Measurements from ENCODE around the gene STON2. TPM values are rescaled to one million over a fixed set of nuclear protein-coding genes. Genes with fewer than 3 reads are reported as not detected.

The STON2 gene
- total RNA-seq, 1 experiment from 2014 or later: 8.6 TPM

DNA sequence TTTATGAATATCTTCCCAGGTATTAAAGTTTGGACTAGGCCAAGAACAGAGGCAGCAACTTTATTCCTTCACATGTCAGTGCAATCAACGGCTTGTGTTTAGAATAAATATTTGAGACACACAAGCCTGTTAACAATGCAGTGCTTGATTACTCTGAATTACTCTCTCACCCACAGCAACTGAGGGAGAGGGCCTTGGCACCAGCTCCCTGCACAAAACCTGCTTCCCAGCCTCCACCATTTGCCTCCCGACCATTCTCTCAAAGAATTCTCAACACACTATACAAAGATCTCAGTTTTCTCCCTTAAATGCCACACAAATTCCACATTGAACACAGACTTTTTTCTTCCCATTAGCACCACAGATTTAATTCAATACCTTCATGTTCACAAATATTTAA, 77.0 kb downstream of the STON2 start:
- H3K27me3 ChIP-seq (replicated peaks; ENCODE audit: insufficient read depth, low read depth, low read length, poor library complexity): no peaks in the 10 kb centered on the region
- BruUV-seq (replicated peaks): no TSS peak
- H3K4me1 ChIP-seq (ENCODE audit: insufficient read depth, low read length, poor library complexity, severe bottlenecking): no peaks in the 10 kb centered on the region
- no peak for TF ChIP-seq EZH2 (IDR thresholded peaks at IDR 0.05; ENCODE audit: borderline replicate concordance, low read depth, low read length, poor library complexity, severe bottlenecking)
- ChIA-PET CTCF (no interaction called here), POLR2A (ENCODE audit: low non-redundant PET) (no interaction called here)
- no peaks in the 10 kb centered on the region for H3K9me3 ChIP-seq (ENCODE audit: low read depth, low read length, poor library complexity, severe bottlenecking)
- H3K36me3 ChIP-seq (ENCODE audit: insufficient read depth, low read length, poor library complexity, severe bottlenecking): no peaks in the 10 kb centered on the region
- H3K27ac ChIP-seq (ENCODE audit: low read depth, low read length, poor library complexity, severe bottlenecking): no peak overlapping the region
- H3K4me3 ChIP-seq (ENCODE audit: low read depth, low read length, poor library complexity, severe bottlenecking): no peak overlapping the region
- intact Hi-C loops (cut with micrococcal nuclease; ENCODE audit: unreplicated experiment): no loop called here
- DNase-seq (ENCODE audit: low spot score): no peak

DNA sequence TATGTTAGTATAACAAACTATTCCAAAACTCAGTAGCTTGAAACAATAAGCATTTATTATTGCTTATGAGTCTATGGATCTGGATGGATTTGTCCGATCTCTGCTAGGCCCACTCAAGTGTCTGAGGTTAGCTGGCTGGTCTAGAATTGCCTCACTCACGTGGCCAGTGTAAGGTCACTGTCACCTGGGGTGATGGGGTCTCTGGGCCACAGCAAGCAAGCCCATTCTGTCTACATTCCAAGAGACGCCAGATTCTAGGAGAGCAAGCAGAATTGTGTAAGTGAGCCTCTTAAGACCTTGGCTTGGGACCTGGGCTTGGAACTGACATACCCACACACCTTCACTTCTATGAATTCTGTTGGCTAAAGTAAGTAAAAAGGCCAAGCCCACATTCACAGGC, 80.2 kb downstream of the STON2 start:
- CTCF ChIA-PET: no interaction called here
- intact Hi-C loops (cut with micrococcal nuclease; ENCODE audit: unreplicated experiment): no loop called here
- Histone ChIP-seq H3K4me1 (ENCODE audit: insufficient read depth, low read length, poor library complexity, severe bottlenecking) (no peaks in the 10 kb centered on the region), H3K9me3 (ENCODE audit: low read depth, low read length, poor library complexity, severe bottlenecking) (no peaks in the 10 kb centered on the region), H3K27me3 (replicated peaks; ENCODE audit: insufficient read depth, low read depth, low read length, poor library complexity) (no peaks in the 10 kb centered on the region), H3K36me3 (ENCODE audit: insufficient read depth, low read length, poor library complexity, severe bottlenecking) (no peaks in the 10 kb centered on the region), H3K4me3 (ENCODE audit: low read depth, low read length, poor library complexity, severe bottlenecking) (no peak overlapping the region), H3K27ac (ENCODE audit: low read depth, low read length, poor library complexity, severe bottlenecking) (no peak overlapping the region)
- DNase-seq (ENCODE audit: low spot score): no peak
- TF ChIP-seq EZH2 (IDR thresholded peaks at IDR 0.05; ENCODE audit: borderline replicate concordance, low read depth, low read length, poor library complexity, severe bottlenecking): no peak
- TF ChIP-seq, protein P1, sequence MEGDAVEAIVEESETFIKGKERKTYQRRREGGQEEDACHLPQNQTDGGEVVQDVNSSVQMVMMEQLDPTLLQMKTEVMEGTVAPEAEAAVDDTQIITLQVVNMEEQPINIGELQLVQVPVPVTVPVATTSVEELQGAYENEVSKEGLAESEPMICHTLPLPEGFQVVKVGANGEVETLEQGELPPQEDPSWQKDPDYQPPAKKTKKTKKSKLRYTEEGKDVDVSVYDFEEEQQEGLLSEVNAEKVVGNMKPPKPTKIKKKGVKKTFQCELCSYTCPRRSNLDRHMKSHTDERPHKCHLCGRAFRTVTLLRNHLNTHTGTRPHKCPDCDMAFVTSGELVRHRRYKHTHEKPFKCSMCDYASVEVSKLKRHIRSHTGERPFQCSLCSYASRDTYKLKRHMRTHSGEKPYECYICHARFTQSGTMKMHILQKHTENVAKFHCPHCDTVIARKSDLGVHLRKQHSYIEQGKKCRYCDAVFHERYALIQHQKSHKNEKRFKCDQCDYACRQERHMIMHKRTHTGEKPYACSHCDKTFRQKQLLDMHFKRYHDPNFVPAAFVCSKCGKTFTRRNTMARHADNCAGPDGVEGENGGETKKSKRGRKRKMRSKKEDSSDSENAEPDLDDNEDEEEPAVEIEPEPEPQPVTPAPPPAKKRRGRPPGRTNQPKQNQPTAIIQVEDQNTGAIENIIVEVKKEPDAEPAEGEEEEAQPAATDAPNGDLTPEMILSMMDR (conservative IDR thresholded peaks at IDR 0.05; ENCODE audit: low read depth, low read length): no peak
- POLR2A ChIA-PET (ENCODE audit: low non-redundant PET): no interaction called here
- no TSS peak for BruUV-seq (replicated peaks)

DNA sequence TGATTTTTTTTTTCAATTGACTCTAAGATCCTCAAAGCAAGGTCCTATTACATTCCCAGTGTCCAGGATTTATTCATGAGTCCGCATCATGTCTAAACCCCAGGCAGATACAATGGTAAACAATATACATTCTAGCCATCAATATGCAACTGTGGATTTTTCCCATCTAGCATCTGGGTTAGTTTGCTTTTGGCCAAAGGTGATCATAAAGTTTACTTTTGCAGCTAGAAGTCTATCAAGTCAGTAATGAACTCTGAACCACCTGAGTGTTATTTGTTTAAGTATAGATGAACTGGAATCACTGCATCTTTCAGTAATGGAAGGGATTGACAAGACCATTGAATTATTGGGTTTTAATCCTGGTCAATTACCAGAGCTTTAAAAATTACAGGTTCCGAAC, 80.8 kb downstream of the STON2 start:
- Histone ChIP-seq H3K9me3 (ENCODE audit: low read depth, low read length, poor library complexity, severe bottlenecking) (no peaks in the 10 kb centered on the region), H3K27ac (ENCODE audit: low read depth, low read length, poor library complexity, severe bottlenecking) (no peak overlapping the region), H3K4me1 (ENCODE audit: insufficient read depth, low read length, poor library complexity, severe bottlenecking) (no peaks in the 10 kb centered on the region), H3K36me3 (ENCODE audit: insufficient read depth, low read length, poor library complexity, severe bottlenecking) (no peaks in the 10 kb centered on the region), H3K4me3 (ENCODE audit: low read depth, low read length, poor library complexity, severe bottlenecking) (no peak overlapping the region), H3K27me3 (replicated peaks; ENCODE audit: insufficient read depth, low read depth, low read length, poor library complexity) (no peaks in the 10 kb centered on the region)
- intact Hi-C loops (cut with micrococcal nuclease; ENCODE audit: unreplicated experiment): no loop called here
- ChIA-PET CTCF (no interaction called here), POLR2A (ENCODE audit: low non-redundant PET) (no interaction called here)
- no TSS peak for BruUV-seq (replicated peaks)
- DNase-seq (ENCODE audit: low spot score): no peak
- TF ChIP-seq, protein P1 (conservative IDR thresholded peaks at IDR 0.05; ENCODE audit: low read depth, low read length): no peak
- TF ChIP-seq EZH2 (IDR thresholded peaks at IDR 0.05; ENCODE audit: borderline replicate concordance, low read depth, low read length, poor library complexity, severe bottlenecking): no peak

DNA sequence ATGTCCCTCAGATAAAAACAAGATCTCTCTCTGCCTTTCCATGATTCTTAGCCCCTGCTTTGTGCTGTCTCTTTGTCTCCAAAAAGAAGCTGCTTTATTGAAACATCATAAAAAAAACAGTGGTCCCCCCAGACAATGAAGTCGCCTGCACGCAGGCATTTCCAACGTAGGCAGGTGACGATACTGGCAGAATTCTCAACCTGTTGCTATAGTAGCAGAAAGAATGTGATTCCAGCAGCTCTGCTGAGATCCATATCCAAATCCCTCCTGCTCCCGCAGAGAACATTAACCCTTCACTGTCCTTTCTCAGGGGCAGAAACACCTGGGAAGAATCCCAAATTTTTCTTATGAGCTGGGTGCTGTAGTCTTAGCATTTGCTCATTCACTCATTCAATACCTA, 84.8 kb downstream of the STON2 start:
- no peaks in the 10 kb centered on the region for H3K36me3 ChIP-seq (ENCODE audit: insufficient read depth, low read length, poor library complexity, severe bottlenecking)
- CTCF ChIA-PET: no interaction called here
- intact Hi-C loops (cut with micrococcal nuclease; ENCODE audit: unreplicated experiment): no loop called here
- POLR2A ChIA-PET (ENCODE audit: low non-redundant PET): no interaction called here
- H3K9me3 ChIP-seq (ENCODE audit: low read depth, low read length, poor library complexity, severe bottlenecking): no peaks in the 10 kb centered on the region
- H3K27me3 ChIP-seq (replicated peaks; ENCODE audit: insufficient read depth, low read depth, low read length, poor library complexity): no peaks in the 10 kb centered on the region
- H3K4me3 ChIP-seq (ENCODE audit: low read depth, low read length, poor library complexity, severe bottlenecking): no peak overlapping the region
- TF ChIP-seq, protein P1 (conservative IDR thresholded peaks at IDR 0.05; ENCODE audit: low read depth, low read length): no peak
- TF ChIP-seq EZH2 (IDR thresholded peaks at IDR 0.05; ENCODE audit: borderline replicate concordance, low read depth, low read length, poor library complexity, severe bottlenecking): no peak
- H3K27ac ChIP-seq (ENCODE audit: low read depth, low read length, poor library complexity, severe bottlenecking): no peak overlapping the region
- no peak for DNase-seq (ENCODE audit: low spot score)
- no TSS peak for BruUV-seq (replicated peaks)
- peaks cover 7% of the 10 kb centered on the region for H3K4me1 ChIP-seq (ENCODE audit: insufficient read depth, low read length, poor library complexity, severe bottlenecking)

All from A673 (cell line).